OCI-LY1 (cell line): ENCODE data around the gene FIGLA.

Experiments used
- H2AFZ ChIP-seq: fragments of 200-600 bp; sonication (generic), shearing (Covaris generic); 2 replicates; pipeline ENCODE4 v1.6.0; 2014; ENCODE audit warnings: antibody characterized with exemption, mild to moderate bottlenecking, low read length
- H3F3A ChIP-seq: fragments of 200-600 bp; sonication (generic), shearing (Covaris generic); 2 replicates; pipeline ENCODE4 v1.6.0; 2014; ENCODE audit warnings: mild to moderate bottlenecking, antibody characterized with exemption, low read length, moderate library complexity; ENCODE audit not compliant: insufficient read depth
- H3K27ac ChIP-seq: fragments of 200-600 bp; sonication (generic); 2 replicates; pipeline ENCODE4 v1.5.1; 2014; ENCODE audit warnings: low read length, mixed run types, mild to moderate bottlenecking, low read depth; ENCODE audit not compliant: poor library complexity, severe bottlenecking
- H3K27me3 ChIP-seq: fragments of 200-600 bp; sonication (generic); 2 replicates; pipeline ENCODE4 v1.6.0; 2014; ENCODE audit warnings: antibody characterized with exemption, mild to moderate bottlenecking, low read length, moderate library complexity; ENCODE audit not compliant: insufficient read depth
- H3K36me3 ChIP-seq: fragments of 200-600 bp; sonication (generic); 2 replicates; pipeline ENCODE4 v1.6.1; 2014; ENCODE audit warnings: mild to moderate bottlenecking, antibody characterized with exemption, low read length, moderate library complexity, mixed read lengths; ENCODE audit not compliant: insufficient read depth
- H3K4me1 ChIP-seq: fragments of 200-600 bp; sonication (generic); 2 replicates; pipeline ENCODE4 v1.5.1; 2014; ENCODE audit warnings: mild to moderate bottlenecking, low read length, moderate library complexity; ENCODE audit not compliant: insufficient read depth, severe bottlenecking
- H3K4me2 ChIP-seq: fragments of 200-600 bp; sonication (generic), shearing (Covaris generic); 2 replicates; pipeline ENCODE4 v1.6.1; 2014; ENCODE audit warnings: low read length
- H3K4me3 ChIP-seq: fragments of 200-600 bp; sonication (generic); 2 replicates; pipeline ENCODE4 v1.5.1; 2014; ENCODE audit warnings: low read length, low read depth, mild to moderate bottlenecking, mixed read lengths; ENCODE audit not compliant: poor library complexity, severe bottlenecking
- H3K79me2 ChIP-seq: fragments of 200-600 bp; shearing (Covaris generic); 2 replicates; pipeline ENCODE4 v1.6.1; 2016; ENCODE audit warnings: mixed run types, low read length, mixed read lengths; ENCODE audit not compliant: insufficient read depth
- H3K9ac ChIP-seq: fragments of 200-600 bp; sonication (generic), shearing (Covaris generic); 2 replicates; pipeline ENCODE4 v1.6.1; 2014; ENCODE audit warnings: mild to moderate bottlenecking, low read length, mixed read lengths
- H3K9me2 ChIP-seq: fragments of 200-600 bp; sonication (generic), shearing (Covaris generic); 2 replicates; pipeline ENCODE4 v1.6.1; 2014; ENCODE audit warnings: low read depth, mild to moderate bottlenecking, low read length, mixed read lengths
- H3K9me3 ChIP-seq: fragments of 200-600 bp; shearing (Covaris generic); 2 replicates; pipeline ENCODE4 v1.6.1; 2014; ENCODE audit warnings: low read length, mixed read lengths
- H4K20me1 ChIP-seq: fragments of 200-600 bp; sonication (generic), shearing (Covaris generic); 2 replicates; pipeline ENCODE4 v1.6.0; 2016; ENCODE audit warnings: mild to moderate bottlenecking, low read length; ENCODE audit not compliant: insufficient read depth
- CTCF ChIP-seq: fragments of 200-600 bp; sonication (generic), shearing (Covaris generic); IDR thresholded peaks from 2 replicates; pipeline ENCODE4 v1.5.1; 2017; ENCODE audit warnings: mild to moderate bottlenecking, antibody characterized with exemption, low read length, moderate library complexity, mixed read lengths
- EZH2 ChIP-seq: fragments of 200-600 bp; sonication (generic), shearing (Covaris generic); IDR thresholded peaks from 2 replicates; pipeline ENCODE4 v1.8.0; 2017; ENCODE audit warnings: borderline replicate concordance, mixed run types, mild to moderate bottlenecking, antibody characterized with exemption, low read length, moderate library complexity, mixed read lengths

The FIGLA gene

DNA sequence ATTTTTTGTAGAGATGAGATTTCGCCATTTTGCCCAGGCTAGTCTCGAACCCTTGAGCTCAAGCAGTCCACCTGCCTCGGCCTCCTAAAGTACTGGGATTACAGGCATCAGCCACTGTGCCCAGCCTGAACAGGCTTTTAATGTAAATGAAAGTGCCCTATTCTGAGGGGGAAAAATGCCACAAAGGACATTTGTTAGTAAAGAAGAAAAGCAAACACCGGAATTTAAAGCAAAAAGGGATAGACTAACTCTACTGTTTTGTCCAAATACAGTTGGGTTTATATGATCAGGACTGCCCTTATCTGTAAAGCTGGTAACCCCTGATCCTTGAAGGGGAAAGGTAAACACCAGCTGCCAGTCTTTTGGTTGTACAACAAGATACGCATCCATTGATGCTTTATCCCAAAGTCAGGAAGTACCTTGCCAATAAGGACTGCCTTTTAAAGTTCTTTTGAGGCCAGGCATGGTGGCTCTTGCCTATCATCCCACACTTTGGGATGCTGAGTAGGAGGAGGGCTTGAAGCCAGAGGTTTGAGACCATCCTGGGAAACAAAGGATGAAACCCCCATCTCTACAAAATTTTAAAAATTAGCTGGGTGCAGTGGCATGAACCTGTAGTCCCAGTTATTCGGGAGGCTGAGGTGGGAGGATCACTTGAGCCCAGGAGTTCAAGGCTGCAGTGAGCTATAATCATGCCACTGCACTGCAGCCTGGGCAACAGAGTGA is 16.8 kb upstream of the FIGLA start:
- H4K20me1 ChIP-seq: no peaks in the 10 kb centered on the region
- no peaks in the 10 kb centered on the region for H3K79me2 ChIP-seq
- H3K36me3 ChIP-seq: no peaks in the 10 kb centered on the region
- H3K4me3 ChIP-seq: no peak overlapping the region
- no peak overlapping the region for H3K4me2 ChIP-seq
- H3K27ac ChIP-seq: no peak overlapping the region
- H3K4me1 ChIP-seq: no peaks in the 10 kb centered on the region
- H3K27me3 ChIP-seq: no peaks in the 10 kb centered on the region
- no peak overlapping the region for H3K9ac ChIP-seq
- no peak overlapping the region for H2AFZ ChIP-seq
- H3K9me3 ChIP-seq: no peaks in the 10 kb centered on the region
- no peaks in the 10 kb centered on the region for H3K9me2 ChIP-seq
- TF ChIP-seq CTCF (no peak), EZH2 (no peak)
- H3F3A ChIP-seq: no peaks in the 10 kb centered on the region

- no peaks in the 10 kb centered on the region for H3K9me3 ChIP-seq
- no peak for TF ChIP-seq CTCF
- TF ChIP-seq EZH2: no peak
- H3K27ac ChIP-seq: no peak overlapping the region
- H2AFZ ChIP-seq: no peak overlapping the region
- H3K4me2 ChIP-seq: no peak overlapping the region
- no peaks in the 10 kb centered on the region for H3K9me2 ChIP-seq
- no peaks in the 10 kb centered on the region for H3K79me2 ChIP-seq
- H3K4me1 ChIP-seq: no peaks in the 10 kb centered on the region
- no peak overlapping the region for H3K9ac ChIP-seq
- H3K4me3 ChIP-seq: no peak overlapping the region
- H3K36me3 ChIP-seq: no peaks in the 10 kb centered on the region
- H4K20me1 ChIP-seq: no peaks in the 10 kb centered on the region
- no peaks in the 10 kb centered on the region for H3F3A ChIP-seq
- H3K27me3 ChIP-seq: no peaks in the 10 kb centered on the region
Observed at GRCh38 chr2:70806620-70807019, 16.2 kb upstream of the FIGLA start.

DNA sequence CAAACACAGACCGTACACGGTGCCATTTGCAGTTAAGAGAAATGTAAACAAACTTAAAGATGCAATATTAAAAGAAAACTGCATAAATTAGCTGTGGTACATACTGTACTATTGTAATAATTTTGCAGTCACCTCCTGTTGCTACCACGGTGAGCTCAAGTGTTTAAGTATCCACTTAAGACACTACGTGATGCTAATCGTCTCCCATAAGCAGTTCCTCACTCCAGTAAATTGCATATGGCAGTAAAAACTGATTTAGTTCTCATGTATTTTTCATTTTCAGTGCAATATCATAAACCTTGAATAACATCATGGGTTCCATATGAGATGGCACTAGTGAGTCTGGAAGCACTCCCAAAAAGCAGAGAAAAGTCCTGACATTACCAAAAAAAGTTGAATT is 15.6 kb upstream of the FIGLA start:
- no peaks in the 10 kb centered on the region for H3K9me2 ChIP-seq
- H3K9ac ChIP-seq: no peak overlapping the region
- H2AFZ ChIP-seq: no peak overlapping the region
- H4K20me1 ChIP-seq: no peaks in the 10 kb centered on the region
- no peak overlapping the region for H3K4me3 ChIP-seq
- H3F3A ChIP-seq: no peaks in the 10 kb centered on the region
- H3K9me3 ChIP-seq: no peaks in the 10 kb centered on the region
- no peak overlapping the region for H3K4me2 ChIP-seq
- no peaks in the 10 kb centered on the region for H3K79me2 ChIP-seq
- H3K27me3 ChIP-seq: no peaks in the 10 kb centered on the region
- TF ChIP-seq CTCF (no peak), EZH2 (no peak)
- H3K27ac ChIP-seq: no peak overlapping the region
- no peaks in the 10 kb centered on the region for H3K36me3 ChIP-seq
- no peaks in the 10 kb centered on the region for H3K4me1 ChIP-seq
